HG02588 (cell line): ENCODE results near the gene ATP1A3.

Source experiments
- ATAC-seq: cut with Tn5 transposase; IDR thresholded peaks from one replicate; pipeline ENCODE4 v1.9.1; 2021; ENCODE audit warnings: mild to moderate bottlenecking, moderate library complexity; ENCODE audit not compliant: unreplicated experiment

The ATP1A3 gene

DNA sequence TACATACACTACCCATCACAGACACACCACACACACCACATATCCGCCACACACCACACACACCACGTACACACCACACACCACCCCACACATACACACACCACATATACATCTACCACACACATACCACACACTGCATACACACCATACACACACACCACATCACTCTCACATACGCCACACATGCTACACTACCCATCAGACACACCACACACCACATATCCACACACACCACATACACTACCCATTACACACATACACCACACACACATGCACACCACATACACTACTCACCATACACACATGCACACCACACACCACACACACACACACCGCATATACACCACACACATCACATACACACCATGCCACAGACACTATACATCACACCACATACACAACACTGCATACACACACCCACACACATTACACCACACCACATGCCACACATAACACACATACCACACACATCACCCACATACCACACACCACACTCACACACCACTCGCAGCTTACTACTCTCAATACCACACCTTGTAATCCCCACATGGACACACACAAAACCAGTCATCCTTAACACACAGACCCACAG, 75.3 kb downstream of the ATP1A3 start:
- no peak for ATAC-seq

- no peak for ATAC-seq
These were observed 75.9 kb downstream of the ATP1A3 start for GRCh38 chr19:41918095-41918494.

DNA sequence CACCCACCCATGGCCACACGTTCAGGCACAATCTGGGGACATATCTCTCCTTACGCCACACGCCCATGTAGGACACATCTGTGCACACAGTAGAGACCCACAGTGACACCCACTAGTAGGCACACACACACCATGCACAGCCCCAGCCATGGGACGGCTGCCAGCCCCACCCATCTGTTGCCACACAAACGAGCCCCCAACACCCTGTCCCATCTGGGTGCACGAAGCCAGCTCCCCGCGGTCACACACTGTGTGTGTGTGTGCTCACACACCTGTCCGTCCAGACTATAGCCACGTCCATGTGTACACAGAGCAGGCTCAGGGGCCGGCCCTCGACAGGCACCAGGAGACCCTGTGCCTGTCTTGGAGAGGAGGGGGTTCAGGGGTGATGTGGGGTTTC, 76.4 kb downstream of the ATP1A3 start:
- no peak for ATAC-seq
